ENCODE data around the gene ABR.
"Not testable (repeated sequence)": the region's sequence is repeated elsewhere in the genome, so short reads cannot be mapped to it uniquely, and the experiment has no call there.

ABR gene

GRCh38 chr17:983921-984320 lies 195.9 kb downstream of the ABR start:
- DNase-seq (ENCODE audit: low spot score), result no peak

GRCh38 chr17:981292-981658 lies 198.5 kb downstream of the ABR start:
- DNase-seq (ENCODE audit: low spot score), result no peak

DNA sequence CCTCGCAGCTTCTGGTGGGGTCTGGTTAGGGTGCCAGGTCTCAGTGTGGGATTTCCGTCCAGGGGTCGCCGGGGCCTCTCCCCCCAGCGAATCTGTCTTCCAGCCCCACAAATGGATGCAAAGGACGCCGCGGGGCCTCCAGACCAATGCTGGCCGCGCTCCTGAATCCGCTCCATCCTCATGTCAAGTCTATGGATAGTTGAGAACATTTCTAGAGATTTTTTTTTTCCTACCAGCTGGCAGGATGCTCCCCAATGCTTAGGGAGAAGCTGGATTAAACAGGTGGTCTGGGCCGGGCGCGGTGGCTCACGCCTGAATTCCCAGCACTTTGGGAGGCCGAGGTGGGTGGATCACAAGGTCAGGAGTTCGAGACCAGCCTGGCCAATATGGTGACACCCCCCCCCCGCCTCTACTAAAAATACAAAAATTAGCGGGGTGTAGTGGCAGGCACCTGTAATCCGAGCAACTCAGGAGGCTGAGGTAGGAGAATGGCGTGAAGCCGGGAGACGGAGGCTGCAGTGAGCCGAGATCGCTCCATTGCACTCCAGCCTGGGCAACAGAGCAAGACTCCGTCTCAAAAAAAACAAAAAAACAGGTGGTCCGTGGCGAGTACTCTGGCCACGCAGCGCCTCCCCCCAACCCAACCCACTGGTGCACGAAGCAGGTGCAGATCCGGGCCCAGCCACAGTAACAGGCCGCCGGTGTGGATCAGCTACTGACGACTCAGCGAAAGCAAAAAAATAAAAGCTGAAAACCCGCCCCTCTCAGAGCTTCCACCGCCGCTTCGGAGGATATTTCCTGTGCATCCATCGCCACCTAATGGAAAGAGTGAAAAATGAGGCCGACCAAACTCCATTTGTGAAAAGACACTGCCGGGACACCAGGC lies 199.1 kb downstream of the ABR start:
- peak; percentile 94 for DNase-seq (ENCODE audit: low spot score)

DNA sequence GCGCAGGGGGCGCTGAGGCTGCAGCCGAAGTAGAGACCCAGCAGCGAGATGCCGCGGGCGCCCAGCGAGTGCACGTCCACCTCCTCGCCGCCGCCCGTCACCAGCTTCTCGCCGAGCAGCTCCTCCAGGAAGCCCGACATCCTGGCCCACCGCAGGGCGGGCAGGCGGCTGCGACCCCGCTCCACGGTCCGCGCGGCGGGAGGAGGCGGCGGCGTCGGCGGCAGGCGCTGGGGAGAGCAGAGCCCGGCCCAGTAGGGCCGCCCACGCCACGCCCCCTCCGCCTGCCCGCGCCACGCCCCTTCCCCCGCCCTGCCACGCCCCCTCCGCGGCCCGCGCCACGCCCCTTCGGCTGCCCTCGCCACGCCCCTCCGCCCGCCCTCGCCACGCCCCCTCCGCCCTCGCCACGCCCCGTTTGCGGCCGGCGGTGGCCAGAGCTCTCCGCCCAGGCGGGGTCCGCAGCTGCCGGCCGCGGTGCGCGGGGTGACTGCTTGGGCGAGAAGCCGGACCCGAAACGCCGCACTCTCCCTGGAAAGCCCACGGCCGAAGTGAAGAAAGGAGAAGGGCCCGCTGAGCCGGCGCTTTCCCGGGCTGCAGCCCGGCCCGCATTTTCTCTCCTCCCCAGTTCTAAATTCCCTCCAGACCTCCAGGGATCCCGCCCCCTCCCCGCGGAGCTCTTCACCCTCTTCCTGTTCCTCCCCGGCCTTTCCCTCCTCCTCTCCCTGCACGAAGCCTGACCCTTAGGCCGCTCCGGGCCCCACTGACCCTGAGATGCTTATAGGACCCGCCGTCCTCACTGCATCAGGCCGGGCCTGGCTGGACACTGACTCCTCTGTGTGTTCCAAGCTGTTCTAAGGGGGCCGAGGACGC lies 200.0 kb downstream of the ABR start, which contains the start of gene NXN:
TSS of gene NXN (minus strand) at position 238 of the 867 bp plus-strand sequence.
- peak; percentile 77 for DNase-seq (ENCODE audit: low spot score)

- no peak for DNase-seq (ENCODE audit: low spot score)
Measured at GRCh38 chr17:979212-979538, 200.6 kb downstream of the ABR start.

GRCh38 chr17:978103-979093 lies 201.4 kb downstream of the ABR start:
- DNase-seq (ENCODE audit: low spot score), result no peak

DNA sequence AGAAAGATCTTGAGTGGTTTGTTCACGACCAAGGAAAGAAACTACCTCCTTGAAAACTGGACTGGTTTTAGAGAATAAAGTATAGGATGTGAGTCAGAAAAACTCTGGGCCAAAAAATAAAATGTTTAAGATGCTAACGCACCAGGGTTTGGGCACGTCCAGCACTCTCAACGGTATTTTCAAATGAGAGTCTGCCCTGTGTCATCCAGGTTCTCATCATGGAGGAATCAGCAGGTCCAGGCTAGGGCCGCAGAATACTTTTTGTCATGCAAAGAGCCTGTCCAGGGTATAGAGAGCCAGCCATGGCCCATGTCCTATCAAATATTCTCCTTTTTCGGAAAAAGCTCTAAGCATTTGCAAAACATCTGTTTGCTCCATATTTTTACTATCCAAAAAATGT lies 202.6 kb downstream of the ABR start:
- no peak for DNase-seq (ENCODE audit: low spot score)

GRCh38 chr17:976312-976711 lies 203.5 kb downstream of the ABR start:
- DNase-seq (ENCODE audit: low spot score), result no peak

GRCh38 chr17:975371-975915 lies 204.3 kb downstream of the ABR start:
- no peak for DNase-seq (ENCODE audit: low spot score)

- DNase-seq (ENCODE audit: low spot score), result not testable (repeated sequence)
Measured at GRCh38 chr17:974778-975177, 205.0 kb downstream of the ABR start.

- no peak for DNase-seq (ENCODE audit: low spot score)
Measured at GRCh38 chr17:973053-973452, 206.7 kb downstream of the ABR start.

DNA sequence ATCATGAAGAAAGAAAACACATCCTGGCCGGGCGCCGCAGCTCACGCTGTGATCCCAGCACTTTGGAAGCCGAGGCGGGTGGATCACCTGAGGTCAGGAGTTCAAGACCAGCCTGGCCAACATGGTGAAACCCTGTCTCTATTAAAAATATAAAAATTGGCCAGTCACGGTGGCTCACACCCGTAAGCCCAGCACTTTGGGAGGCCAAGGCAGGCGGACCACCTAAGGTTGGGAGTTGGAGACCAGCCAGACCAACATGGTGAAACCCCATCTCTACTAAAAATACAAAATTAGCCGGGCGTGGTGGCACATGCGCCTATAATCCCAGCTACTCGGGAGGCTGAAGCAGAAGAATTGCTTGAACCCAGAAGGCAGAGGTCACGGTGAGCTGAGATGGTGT lies 207.9 kb downstream of the ABR start:
- DNase-seq (ENCODE audit: low spot score), result not testable (repeated sequence)

DNA sequence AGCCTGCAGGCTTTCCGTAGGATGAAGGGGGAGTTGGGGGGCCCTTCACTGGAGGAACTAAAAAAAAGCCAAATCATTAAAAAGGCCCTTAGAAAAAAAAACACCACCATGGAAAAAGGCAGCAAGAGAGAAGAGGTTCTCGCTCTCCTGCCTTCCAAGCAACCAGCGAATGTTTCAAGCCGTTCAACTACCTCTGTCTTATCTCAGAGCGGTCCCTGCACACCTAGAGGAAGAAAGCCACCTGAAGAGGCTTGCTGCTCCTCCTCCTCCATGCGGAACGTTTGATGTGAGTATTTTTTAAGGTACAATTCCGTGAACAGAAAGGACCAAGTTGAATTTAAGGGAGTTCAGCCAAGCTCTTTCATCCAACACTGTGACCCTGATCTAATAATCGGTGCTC lies 209.4 kb downstream of the ABR start:
- DNase-seq (ENCODE audit: low spot score), result no peak

DNA sequence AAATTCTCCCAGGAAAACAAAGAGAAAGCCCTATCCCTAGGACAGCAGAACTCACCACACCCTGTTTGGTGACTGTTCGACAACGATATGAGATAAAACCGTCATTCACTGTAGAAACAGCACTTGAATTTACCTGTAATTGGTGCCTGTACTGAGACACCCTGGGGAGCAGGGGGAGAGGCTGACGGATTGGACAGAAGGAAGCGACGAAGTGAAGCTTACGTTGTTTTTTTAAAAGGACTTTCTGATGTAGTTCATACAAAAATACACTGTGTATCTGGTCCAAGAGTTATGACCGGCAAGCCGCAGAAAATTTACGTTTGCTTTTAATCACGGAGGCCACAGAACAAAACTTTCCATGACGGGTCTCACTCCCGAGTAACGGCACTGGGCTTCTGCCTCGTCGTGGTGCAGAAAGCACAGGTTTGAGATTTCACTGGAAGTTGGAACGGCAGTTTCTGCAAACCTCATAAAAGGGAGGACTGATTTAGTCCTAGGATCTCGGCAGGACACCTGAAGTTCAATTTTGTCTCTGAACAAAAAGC lies 209.9 kb downstream of the ABR start:
- DNase-seq (ENCODE audit: low spot score), result no peak

- DNase-seq (ENCODE audit: low spot score), result no peak
Measured at GRCh38 chr17:968812-969730, 210.7 kb downstream of the ABR start.

GRCh38 chr17:967122-967521 lies 212.7 kb downstream of the ABR start:
- no peak for DNase-seq (ENCODE audit: low spot score)

GRCh38 chr17:965311-965989 lies 214.3 kb downstream of the ABR start:
- DNase-seq (ENCODE audit: low spot score), result no peak

DNA sequence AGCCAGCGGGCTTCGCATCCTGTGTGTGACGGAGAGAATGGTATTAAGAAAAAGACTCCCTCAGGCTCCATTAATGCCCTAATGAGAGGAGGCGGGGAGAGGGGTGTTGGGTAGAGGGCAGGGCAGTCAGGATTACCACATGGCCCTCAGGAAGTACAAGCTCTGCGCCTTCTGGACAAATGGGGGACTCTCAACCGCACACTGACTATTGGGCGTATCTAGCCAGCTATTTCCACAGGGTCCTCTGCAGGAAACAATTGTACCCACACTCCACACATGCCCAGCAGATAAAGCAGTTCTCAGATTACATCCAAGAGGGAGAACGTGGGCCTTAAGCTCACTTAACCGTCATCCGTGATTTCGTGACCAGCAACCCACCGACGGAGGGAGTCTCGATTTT lies 214.9 kb downstream of the ABR start:
- no peak for DNase-seq (ENCODE audit: low spot score)

DNA sequence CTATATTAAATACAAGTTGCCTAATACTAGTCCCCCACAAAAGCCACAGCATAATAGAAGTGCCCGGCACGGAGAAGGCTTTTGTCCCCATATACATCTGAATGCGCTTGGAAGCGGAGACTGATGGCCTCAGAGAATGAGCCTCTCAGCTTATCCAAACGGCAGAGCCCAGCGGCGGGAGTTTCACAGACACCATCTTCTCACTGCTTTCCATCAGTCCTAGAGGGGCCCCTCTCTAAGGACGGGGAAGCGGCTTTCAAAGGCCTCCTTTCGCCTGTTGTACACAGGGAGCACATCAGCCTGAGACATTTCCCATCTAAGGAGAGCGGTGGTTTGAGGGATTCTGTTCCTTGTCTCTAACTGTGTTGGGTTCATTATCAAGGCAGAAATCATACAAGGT lies 217.1 kb downstream of the ABR start:
- DNase-seq (ENCODE audit: low spot score), result no peak

- DNase-seq (ENCODE audit: low spot score), result no peak
Measured at GRCh38 chr17:962166-962565, 217.6 kb downstream of the ABR start.

All from cerebellar cortex (tissue), 1 donor.